Stromal cell of bone marrow (primary cell): ENCODE data around the gene GJB1.
"Not testable (repeated sequence)": the region's sequence is repeated elsewhere in the genome, so short reads cannot be mapped to it uniquely, and the experiment has no call there.

ENCODE experiments used
- DNase-seq: peaks from one replicate; pipeline ENCODE4 v3.0.0-alpha.2; 2012; ENCODE audit warnings: low read depth

The GJB1 gene

DNA sequence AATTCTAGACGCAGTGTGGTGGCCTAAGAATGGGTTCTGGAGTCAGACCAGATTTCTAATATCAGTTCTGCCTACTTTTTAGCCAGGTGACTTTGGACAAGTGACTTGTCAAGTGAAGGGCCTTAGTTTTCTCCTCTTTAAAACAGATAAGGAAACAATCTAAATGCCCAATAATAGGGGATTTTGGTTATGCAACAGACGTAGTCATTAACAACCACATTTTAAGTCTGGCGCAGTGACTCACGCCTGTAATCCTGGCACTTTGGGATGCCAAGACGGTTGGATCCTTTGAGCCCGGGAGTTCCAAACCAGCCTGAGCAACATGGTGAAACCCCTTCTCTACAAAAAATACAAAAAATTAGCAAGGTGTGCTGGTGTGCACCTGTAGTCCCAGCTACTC lies 33.0 kb downstream of the GJB1 start:
- DNase-seq = no peak

DNA sequence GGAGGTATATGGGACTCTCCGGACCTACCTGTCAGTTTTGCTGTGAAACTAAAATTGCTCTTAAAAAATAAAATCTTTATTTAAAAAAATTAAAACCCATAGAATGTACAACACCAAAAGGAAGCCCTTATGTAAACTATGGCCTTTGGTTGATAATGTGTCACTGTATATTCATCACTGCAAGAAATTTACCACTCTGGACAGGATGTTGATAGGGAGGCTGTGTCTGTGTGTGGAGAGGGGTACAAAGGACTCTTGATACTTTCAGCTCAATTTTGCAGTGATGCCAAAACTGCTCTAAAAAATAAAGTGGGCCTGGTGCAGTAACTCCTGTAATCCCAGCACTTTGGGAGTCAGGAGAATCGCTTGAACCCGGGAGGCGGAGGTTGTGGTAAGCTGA lies 33.8 kb downstream of the GJB1 start:
- DNase-seq = no peak

DNA sequence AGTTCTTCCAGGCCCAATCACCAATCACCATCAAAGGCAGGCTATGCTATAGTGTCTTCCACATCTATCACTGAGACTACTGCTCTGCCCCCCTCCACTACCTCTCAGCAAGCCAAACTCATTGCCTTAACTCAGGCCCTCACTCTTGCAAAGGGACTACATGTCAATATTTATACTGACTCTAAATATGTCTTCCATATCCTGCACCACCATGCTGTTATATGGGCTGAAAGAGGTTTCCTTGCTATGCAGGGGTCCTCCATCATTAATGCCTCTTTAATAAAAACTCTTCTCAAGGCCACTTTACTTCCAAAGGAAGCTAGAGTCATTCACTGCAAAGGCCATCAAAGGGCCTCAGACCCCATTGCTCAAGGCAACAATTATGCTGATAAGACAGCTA lies 45.6 kb downstream of the GJB1 start:
- DNase-seq = not testable (repeated sequence)

DNA sequence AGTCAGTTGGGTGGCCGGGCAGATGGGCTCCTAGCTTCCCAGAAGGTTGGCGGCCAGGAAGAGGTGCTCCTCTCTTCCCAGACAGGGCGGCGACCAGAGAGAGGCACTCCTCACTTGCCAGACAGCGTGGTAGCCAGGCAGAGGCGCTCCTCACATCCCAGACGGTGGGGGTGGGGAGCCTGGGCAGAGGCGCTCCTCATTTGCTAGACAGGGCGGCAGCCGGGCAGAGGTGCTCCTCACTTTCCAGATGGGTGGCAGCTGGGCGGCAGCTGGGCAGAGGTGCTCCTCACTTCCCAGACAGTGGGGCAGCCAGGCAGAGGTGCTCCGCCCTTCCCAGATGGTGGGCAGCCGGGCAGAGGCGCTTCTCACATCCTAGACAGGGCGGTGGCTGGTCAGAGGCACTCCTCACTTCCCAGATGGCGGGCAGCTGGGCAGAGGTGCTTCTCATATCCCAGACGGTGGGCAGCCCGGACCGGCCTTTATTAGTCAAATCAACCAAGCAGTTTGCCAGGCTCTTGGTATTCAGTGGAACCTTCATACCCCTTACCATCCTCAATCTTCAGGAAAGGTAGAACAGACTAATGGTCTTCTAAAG lies 46.9 kb downstream of the GJB1 start:
- DNase-seq = no peak

DNA sequence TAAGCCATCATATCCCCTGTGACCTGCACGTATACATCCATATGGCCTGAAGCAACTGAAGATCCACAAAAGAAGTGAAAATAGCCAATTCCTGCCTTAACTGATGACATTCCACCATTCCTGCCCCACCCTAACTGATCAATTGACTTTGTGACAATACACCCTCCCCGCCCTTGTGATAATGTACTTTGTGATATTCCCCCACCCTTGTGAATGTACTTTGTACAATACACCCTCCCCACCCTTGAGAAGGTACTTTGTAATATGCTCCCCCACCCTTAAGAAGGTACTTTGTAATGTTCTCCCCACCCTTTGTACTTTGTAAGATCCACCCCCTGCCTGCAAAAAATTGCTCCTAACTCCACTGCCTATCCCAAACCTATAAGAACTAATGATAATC lies 49.3 kb downstream of the GJB1 start:
- not testable (repeated sequence) for DNase-seq
